ENCODE results near the gene TACR3.
"Not testable (repeated sequence)": the region's sequence is repeated elsewhere in the genome, so short reads cannot be mapped to it uniquely, and the experiment has no call there.

TACR3 gene

DNA sequence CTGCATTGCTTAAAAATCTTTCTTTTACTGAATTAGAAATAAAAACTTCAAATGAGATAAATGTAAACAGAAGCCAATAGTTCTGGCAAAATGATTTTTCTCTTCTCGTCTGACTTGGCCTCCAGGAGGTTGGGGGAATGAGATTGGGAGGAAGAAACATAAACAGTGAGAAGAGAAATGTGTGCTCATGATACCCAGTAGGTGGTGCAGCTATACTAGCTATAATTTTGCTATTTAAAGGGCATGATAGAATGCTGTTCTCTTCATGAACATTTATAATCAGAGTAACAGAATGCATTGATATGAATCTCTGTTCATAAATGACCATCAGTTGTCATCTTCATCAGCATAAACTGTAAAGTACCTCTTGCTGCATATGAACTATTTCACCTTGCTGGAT lies 85.5 kb downstream of the TACR3 start:
- Mint-ChIP-seq H3K36me3 (ENCODE audit: low read depth) (no peaks in the 10 kb centered on the region), H3K9me3 (peaks cover 5% of the 10 kb centered on the region), H3K4me3 (no peak overlapping the region), H3K27me3 (no peaks in the 10 kb centered on the region), H3K4me1 (ENCODE audit: low read depth) (no peaks in the 10 kb centered on the region), H3K27ac (no peak overlapping the region)

DNA sequence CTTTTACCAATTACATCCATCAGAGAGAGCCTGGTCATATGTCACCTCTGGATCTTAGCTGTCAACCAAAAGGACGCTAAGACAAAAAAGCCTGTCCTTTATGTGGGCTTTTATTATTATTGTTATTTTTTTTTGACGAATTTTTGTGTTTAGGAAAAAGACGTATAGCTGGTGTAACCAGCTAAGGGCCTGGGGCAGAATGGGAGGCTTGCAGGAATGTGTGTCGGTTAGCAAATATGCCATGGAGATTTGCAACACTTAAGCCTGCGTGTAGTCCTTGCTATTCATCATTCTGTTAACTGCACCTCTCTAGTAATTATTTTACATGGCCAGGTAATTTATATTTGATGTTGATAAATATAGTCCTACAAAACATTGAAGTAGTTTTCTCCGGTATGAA lies 93.5 kb downstream of the TACR3 start:
- no peaks in the 10 kb centered on the region for H3K4me1 Mint-ChIP-seq (ENCODE audit: low read depth)
- no peak overlapping the region for H3K4me3 Mint-ChIP-seq
- no peaks in the 10 kb centered on the region for H3K9me3 Mint-ChIP-seq
- H3K27ac Mint-ChIP-seq, result no peak overlapping the region
- H3K36me3 Mint-ChIP-seq (ENCODE audit: low read depth), result no peaks in the 10 kb centered on the region
- H3K27me3 Mint-ChIP-seq, result no peaks in the 10 kb centered on the region

DNA sequence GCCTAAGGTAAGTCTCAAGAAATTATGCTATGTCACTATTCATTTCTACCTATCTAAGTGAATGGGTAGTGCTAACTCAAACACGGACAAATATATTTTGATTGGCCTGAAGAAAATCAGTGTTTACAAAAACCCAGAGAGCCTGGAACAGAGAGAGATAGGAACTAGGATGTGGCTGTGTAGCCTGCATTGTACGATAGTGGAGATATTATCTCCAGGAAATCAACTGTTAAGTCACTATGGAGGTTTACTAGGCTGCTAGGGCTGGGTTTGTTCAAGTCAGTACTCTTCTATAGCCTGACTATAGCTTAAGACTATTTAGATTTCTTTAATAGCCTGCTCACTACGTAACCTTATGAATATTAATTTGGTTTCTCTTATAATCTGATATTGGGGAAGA lies 127.9 kb downstream of the TACR3 start:
- Mint-ChIP-seq H3K4me1 (ENCODE audit: low read depth) (no peaks in the 10 kb centered on the region), H3K4me3 (no peak overlapping the region), H3K36me3 (ENCODE audit: low read depth) (no peaks in the 10 kb centered on the region), H3K27me3 (no peaks in the 10 kb centered on the region), H3K27ac (no peak overlapping the region), H3K9me3 (peaks cover 6% of the 10 kb centered on the region)

DNA sequence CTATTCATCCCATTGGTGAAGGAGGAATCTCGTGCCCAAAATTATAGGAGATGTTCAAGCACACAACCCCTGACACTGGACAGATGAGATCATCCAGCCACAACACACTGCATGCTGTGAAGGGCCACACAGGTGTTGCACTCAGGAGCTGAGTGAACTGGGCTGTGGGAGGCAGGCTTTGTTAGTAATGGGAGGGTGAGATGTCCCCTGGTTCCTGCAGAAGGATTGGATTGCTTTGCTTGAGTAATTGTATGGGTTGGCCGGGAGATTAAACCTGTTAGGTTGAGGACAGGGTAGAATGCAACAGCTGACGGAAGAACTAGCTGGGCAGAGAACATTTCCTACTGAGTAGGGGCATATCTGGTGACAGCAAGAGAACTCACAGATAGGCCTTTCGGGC lies 152.2 kb downstream of the TACR3 start:
- Mint-ChIP-seq H3K4me1 (ENCODE audit: low read depth) (no peaks in the 10 kb centered on the region), H3K9me3 (peaks cover 8% of the 10 kb centered on the region), H3K27me3 (no peaks in the 10 kb centered on the region), H3K4me3 (no peak overlapping the region), H3K36me3 (ENCODE audit: low read depth) (no peaks in the 10 kb centered on the region), H3K27ac (no peak overlapping the region)

DNA sequence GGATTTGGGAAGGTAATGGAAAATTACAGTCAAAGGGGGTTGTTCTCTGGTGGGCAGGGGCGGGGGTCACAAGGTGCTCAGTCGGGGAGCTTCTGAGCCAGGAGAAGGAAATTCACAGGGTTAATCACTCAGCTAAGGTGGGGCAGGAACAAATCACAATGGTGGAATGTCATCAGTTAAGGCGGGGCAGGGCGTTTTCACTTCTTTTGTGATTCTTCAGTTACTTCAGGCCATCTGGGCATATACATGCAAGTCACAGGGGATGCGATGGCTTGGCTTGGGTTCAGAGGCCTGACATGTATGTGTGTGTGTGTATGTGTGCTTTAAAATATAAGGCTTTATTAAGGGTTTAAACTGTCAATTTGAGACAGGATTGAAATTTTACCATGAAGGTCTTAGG lies 160.6 kb downstream of the TACR3 start:
- H3K36me3 Mint-ChIP-seq (ENCODE audit: low read depth); H3K27ac Mint-ChIP-seq; H3K9me3 Mint-ChIP-seq; H3K27me3 Mint-ChIP-seq; H3K4me1 Mint-ChIP-seq (ENCODE audit: low read depth); H3K4me3 Mint-ChIP-seq: not testable (repeated sequence)
